GM15510 (cell line): ENCODE data around the gene RANBP3.

Experiments
- POLR2A ChIP-seq: IDR thresholded peaks from 3 replicates; pipeline ENCODE4 v1.6.1; 2011; ENCODE audit warnings: borderline replicate concordance; ENCODE audit not compliant: insufficient read length; ENCODE audit errors: extremely low read depth

Gene RANBP3

DNA sequence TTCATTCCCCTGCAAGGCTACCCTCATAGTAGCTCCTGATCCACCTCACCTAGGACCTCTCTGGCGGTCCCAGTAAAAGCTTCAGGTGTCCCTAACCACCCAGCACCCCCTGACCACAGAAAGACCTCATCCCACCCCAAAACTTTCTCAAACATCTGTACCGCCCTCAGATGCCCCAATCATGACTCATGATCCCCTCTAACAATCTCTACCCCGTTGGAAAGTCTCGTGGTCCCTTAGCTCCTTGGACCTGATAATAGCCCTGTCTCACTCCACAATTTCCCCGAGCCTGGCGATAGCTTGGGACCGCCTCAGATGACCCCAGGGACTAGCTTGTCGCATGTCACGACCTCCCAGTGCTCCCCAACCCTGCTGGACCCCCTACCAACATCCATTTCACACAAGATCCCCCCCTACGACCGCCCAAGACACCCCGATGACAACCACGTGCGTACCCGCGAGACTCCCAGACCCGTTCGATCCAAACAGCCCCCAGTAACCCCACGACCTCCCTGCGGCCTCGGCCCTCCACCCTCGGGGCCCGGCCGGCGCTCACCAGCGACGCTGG is 74.8 kb downstream of the RANBP3 start:
- TF ChIP-seq POLR2A, result no peak

DNA sequence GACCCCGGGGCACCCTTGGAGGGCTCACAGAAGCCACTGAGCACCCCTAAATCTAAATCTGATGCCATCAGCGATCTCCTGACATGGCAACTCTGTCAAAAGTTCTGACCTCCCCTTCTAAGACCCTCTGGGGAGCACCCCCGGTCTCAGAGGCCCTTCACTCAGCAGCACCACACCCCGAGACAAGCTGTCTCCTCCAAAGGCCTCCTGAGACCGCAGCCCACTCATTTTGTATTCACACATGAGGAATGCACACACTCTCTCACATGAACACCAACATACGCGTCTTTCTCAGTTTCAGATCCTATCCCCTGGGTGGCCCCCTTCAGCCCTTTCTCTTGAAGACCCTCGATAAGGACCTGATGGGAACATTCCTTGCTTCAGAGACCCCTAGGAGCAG is 77.0 kb downstream of the RANBP3 start:
- no peak for TF ChIP-seq POLR2A

DNA sequence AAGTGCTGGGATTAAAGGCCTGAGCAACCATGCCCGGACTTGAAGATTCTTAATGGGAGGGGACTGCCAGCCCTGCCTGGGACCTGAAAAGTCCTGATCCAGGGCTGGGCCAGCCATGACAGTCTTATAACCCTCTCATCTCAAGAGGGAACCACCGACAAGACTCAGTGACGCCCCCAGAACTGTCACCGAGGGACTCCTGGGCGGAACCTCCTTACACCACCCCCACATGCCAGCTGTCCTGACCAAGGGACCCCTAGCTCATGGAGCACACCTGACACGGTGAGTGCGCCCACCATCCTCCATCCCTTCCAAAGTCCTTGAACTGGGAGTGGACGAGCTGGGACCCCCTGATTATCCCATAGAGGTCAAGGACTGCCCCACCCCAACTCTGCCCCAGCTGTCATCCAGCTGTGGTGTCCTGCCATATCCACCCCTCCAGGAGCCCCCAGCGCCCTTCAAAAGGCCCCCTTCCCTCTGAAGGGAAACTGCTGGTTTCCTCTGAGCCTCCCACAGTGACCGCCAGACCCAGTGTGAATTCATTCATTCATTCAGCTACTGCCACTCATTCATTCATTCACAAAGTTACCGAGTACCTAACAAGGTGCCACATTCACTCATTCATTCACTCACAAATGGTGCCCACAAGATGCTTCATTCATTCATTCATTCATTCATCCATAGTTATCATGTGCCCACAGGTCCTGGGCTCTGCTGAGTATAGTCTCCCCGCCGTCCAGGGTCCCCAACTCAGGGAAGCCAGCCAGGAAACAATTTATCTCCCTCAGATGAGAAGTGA is 78.0 kb downstream of the RANBP3 start:
- TF ChIP-seq POLR2A, result no peak

DNA sequence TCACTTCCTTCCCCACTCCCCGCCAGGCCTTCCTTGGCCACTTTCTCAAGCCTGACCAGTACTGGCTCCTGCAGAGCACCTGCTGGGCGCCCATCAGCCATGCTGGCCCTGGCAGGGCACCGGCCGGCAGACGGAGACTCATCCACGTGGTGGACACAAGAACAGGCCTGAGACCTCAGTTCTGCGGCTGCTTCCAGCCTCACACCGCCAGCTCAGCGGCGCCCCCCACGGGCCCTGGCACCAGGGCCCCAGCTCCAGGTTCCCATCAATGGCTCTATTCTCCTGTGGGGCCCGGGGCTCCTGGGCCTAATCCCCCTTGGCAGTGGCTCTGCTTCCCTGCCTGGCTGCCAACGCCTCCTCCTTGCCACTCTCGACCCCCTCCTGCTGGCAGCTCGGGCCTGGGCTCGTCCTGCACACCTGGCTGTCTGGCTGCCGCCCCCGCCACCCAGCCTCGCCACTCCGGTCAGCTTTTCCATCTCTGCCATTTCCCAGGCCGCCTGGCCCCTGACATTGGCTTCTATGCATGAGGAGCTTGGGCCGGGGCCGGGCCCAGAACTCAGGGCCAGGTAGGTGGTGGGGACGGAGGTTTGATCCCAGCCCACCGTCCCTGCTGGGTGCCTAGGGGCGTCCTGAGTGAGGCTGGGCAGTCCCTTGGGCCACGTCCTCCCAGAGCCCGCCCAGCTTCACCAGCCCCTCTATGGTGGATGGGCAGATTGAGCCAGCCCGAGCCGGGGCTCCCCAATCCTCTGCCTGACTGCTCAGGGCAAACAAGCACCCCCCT is 80.6 kb downstream of the RANBP3 start:
- no peak for TF ChIP-seq POLR2A

DNA sequence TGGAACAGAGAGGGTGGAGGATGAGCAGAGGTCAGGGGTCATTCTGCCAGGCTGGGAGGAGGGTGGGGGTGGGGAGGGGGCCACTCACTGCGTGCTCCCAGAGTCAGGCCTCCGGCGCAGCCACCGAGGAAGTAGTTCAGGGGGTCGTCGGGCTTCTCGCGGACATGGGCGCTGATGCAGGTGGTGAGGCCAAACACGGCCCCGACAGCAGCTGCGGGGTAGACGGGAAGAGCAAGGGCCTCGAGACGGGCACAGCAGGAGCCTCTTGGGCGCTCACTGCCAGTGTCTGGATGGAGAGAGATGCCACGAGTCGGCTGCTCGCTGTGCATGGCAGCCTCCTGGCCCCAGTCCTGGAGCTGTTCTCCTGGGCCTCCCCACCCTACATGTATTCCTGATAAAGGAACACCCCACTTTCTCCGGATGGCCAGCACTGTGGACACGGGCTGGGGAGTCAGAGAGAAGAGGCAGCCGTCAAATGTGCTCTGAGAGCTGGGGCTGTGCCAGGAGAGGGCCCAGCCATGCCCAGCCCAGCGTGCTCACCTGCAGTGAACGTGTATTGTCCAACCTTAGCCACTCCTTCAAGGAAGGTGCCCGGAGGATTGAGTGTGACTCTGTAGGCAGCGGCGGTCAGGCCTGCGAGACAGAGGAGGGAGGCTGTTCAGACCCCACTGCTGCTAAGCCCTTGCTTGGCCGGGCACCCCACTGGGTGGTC is 81.4 kb downstream of the RANBP3 start:
- no peak for TF ChIP-seq POLR2A

DNA sequence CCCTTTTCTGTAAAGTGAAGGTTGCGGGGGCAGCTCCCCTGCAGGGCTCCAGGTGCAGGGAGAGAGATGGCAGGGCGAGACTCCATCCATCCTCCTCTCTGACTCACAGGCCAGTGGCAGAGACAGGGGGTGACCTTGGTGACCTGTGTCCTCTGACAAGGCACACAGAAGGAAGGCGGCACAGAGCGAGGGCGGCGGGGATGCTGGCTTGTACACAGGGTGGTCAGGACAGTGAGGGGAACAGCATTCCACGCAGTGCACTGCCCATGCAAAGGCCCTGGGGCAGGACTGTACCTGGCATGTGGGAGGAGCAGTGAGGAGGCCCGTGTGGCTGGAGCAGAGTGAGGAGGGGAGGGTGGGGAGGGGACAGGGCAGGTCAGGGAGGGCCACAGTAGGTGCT is 82.0 kb downstream of the RANBP3 start:
- no peak for TF ChIP-seq POLR2A

DNA sequence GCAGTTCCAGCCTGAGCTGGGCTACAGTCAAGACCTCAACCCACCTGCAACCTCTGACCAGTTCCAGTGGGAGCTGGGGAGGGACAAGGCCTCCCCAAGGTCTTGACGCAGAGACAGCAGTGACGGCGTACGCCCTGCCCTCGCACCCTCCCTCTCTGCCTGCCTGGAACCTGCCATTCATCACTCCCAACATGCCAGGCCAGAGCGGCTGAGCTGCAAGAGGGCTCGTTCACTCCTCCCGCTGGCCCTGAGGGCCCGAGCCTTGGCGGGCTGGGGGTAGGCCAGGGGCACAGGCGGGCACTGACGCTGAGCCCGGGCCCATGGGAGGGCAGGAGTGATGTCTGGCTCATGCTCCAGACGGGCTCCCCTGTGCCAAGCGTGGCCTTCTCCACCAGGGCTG is 82.5 kb downstream of the RANBP3 start:
- TF ChIP-seq POLR2A, result no peak

DNA sequence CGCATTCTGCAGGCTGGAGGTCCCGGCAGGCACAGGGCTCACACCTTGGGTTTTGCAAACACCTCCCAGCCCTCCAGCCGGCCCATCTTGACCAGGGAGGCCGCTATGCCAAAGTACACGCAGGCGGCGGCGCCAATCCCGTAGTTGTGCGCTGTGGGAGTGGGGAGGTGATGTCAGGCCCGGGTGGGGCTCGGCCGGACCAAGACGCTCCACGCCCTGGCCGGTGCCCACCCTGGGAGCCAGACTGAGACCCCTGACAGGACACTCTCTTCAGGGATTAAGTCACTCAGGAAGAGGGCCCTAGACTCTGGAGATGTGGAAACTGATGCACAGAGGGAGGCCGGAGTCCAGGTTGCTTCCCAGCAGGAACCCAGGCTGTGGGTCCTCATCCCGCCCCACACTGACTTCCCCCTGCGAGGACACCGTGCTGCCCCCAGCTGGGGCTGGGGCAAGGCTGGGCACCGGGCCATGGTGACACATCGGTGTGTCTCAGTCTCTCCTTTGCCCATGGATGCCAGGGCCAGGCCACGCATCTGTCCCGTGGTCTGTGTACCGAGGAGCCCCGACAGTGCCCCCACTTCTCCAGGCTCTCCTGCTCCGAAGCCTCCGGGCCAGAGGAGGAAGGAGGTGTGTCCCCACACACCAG is 83.1 kb downstream of the RANBP3 start:
- TF ChIP-seq POLR2A, result no peak

DNA sequence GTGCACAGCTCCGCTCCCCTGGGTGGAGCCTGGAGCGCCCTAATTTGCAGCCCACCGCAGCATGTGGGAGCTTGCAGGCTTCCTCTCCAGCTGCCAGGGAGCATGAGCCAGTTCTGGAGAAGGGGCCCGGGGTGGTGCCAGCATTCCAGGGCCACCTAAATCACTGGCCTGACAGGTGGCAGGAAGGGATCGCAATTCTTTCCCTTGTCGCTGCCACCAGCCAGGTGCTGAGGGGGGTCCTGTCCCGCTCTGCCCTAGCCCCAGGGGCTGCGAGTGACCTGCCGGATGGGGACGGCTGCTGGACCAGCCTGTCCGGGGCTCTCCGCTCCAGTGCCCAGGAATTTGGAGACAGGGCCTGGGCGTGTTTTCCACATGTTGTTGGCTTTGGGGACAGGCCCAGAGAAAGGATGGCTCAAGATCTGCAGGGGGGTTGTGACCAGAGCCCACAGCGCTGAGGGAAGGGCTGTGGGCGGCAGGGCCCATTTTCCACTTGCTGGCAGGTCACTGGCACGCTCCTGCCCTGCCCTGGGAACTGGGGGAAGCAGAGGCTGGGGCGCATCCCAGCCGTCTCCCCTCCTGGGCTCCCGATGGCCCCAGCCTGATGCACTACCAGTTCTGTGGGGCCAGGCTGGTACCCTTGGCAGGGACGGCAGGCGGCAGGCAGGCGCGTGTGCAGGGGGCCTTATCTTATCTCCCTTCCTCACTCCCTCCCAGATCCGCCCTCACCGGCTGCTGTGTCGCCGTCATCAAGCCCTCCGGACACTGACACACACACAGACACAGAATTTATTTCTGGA is 83.8 kb downstream of the RANBP3 start:
- TF ChIP-seq POLR2A, result no peak

DNA sequence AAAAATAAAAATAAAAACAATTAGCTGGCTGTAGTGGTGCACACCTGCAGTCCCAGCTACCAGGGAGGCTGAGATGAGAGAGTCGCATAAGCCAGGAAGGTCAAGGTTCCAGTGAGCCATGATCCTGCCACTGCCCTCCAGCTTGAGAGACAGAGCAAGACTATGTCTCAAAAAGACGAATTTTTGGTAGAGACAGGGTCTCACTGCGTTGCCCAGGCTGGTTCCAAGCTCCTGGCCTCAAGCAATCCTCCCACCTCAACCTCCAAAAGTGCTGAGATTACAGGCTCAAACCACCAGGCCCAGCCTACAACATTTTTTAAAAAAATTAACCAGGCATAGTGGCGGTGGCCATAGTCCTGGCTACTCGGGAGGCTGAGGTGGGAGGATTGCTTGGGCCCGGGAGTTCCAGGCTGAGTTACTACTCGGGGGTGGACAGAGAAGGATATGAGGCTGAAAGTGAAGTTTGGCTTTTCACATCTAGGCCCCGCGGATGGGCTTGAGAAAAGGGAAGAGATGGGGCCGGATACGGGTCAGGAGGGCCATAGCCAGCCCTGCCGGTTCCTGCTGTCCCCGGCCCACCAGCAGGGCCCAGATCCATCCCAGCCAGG is 84.5 kb downstream of the RANBP3 start:
- no peak for TF ChIP-seq POLR2A

DNA sequence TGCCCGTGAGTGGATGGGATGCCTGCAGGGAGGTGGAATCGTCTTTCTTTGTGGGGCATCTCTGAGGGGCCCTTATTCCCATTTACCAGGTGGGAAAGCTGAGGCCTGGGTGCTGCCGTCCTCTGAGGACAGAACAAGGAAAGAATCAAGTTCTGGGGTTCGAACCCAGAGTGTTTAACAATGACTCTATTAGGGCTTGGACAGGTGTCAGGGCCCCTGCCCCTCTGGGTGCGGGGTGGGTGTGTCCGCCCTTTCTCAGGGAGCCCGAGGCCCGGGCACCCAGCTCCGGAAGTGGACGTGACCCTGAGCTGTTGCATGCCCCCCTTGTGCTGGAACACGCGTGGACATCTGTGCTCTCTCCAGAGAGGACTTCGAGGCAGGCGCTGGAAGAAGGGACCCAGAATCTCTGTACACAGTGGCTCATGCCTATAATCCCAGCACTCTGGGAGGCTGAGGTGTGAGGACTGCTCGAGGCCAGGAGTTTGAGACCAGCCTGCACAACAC is 85.1 kb downstream of the RANBP3 start:
- no peak for TF ChIP-seq POLR2A

DNA sequence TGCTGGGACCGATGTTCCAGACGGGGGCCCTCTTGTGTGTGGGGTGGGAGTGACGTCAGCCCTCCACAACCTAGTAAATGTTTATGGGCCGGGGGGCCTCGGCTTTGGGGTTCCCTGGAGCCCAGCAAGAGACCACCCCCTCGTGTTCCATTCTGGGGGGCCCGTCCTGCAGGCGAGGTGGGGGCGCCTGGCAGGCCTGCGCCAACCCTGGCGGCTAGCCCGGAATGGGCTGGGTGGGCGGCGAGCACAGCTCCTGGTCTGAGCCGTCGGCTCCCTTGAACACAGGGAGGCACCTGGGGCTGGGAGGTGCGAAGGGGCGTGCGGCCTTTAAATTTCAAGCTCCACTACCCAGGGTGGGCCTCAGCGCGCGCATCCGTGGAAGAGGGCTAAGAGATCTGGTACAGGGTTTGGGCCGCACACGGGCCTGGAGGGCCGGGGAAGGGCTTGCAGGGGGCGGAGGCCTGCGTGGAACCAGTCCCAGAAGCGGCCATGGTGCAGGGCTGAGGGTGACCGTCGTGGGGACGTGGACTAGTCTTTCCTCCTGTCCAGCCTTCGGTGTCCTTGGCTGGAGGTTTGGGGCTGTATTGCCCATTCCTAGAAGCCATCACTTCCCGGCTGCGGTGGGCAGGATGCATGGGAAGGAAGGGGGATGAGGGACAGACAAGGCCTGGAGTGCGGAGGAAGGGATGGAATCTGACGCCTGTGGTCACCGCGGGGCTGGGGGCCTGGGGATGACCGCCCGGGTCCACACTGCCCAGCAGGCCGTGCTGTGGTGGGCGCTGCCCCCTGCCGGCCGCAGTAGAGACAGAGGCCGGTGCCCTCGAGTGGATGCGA is 85.8 kb downstream of the RANBP3 start:
- no peak for TF ChIP-seq POLR2A
